ENCODE measurements around the gene PSMG3.

PSMG3 gene

DNA sequence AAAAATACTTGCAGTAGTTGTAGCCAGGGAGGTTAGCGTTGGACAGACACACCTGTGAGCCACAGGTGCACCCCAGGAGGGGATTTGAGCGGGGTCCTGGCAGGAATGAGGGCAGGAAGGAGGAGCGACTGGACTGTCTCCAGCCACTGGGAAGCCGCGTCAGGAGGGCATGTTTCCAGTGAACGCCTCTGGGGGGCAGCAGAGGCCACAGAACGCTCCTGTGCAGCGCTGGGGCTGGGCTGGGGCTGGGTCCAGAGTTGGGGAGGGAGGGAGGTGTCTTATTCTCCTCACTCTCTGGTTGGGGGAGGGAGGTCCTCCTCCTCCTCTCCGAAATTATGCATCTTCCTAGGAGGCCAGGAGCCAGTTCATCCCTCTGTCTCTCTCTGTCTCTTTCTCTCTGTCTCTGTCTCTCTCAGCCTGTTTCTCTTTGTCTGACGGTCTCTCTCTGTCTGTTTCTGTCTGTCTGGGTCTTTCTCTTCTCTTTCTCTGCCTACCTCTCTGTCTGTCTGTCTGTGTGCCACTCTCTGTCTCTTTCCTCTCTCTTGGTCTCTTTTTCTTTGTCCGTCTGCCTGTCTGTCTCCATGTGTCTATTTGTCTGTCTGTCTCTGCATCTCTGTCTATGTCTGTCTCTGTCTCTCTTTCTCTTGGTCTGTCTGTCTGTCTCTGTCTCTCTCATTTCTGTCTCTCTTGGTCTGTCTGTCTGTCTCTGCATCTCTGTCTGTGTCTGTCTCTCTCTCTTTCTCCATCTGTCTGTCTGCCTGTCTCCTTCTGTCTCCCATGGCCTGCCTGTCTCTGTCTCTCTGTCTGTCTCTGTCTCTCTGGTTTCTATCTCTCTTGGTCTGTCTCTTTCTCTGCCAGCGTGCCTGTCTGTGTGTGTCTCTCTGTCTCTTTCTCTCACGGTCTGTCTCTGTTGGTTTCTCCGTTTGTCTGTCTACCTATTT, 9.9 kb upstream of the PSMG3 start:
- DNase-seq (ENCODE audit: low spot score): peak; percentile 69

DNA sequence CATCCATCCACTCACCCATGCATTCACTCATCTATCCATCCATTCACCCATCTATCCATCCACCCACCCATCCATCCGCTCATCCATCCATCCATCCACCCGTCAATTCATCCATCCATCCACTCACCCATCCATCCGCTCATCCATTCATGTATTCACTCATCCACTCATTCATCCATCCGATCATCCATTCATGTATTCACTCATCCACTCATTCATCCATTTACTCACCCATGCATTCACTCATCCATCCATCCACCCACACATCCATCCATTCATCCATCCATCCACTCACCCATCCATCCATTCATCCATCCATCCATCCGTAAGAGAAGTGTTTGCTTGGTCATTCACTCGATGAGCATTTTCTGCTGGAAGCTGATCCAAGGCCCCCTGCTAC, 8.7 kb upstream of the PSMG3 start:
- no peak for DNase-seq (ENCODE audit: low spot score)

DNA sequence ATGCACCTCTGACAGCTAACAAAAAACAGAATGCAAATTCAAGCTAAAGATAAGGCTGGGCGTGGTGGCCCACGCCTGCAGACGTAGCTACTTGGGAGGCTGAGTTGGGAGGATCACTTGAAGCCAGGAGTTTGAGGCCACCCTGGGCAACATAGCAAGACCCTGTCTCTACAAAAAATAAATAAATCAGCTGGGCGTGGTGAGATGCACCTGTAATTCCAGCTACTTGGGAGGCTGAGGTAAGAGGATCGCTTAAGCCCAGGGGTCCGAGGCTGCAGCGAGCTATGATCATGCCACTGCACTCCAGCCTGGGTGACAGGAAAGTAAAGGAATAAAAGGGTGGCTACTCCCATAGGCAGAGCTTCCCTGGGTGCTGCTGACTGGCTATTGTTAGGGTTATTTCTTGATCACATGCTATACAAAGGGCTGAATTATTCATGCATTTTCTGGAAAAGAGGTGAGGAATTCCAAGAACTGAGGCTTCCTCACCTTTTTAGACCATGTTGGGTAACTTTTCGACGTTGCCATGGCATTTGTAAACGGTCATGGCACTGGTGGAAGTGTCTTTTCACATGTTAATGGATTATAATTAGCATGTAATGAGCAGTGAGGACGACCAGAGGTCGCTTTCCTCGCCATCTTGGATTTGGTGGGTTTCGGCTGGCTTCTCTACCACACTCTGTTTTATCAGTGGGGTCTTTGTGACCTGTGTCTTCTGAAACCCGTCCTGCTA, 6.9 kb upstream of the PSMG3 start:
- no peak for DNase-seq (ENCODE audit: low spot score)

DNA sequence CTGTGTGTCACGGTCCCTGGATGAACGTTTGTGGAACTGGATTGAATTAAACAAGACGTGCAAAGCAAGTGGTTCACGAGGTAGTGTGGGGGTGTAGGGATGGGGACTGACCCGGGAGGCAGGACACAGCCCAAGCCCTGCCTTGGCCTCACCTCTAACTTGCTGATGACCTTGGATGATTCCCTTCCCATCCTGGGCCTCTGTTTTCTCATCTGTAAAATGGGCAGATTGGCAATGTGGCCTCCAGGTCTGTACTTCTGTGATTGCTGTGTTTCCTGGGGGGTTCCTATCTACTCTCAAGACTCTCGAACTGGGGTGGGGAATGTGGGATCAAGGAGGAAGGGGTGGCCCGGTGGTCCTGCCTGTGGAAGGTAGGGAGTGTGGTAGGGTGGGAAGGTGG, 6.0 kb upstream of the PSMG3 start:
- DNase-seq (ENCODE audit: low spot score): no peak

DNA sequence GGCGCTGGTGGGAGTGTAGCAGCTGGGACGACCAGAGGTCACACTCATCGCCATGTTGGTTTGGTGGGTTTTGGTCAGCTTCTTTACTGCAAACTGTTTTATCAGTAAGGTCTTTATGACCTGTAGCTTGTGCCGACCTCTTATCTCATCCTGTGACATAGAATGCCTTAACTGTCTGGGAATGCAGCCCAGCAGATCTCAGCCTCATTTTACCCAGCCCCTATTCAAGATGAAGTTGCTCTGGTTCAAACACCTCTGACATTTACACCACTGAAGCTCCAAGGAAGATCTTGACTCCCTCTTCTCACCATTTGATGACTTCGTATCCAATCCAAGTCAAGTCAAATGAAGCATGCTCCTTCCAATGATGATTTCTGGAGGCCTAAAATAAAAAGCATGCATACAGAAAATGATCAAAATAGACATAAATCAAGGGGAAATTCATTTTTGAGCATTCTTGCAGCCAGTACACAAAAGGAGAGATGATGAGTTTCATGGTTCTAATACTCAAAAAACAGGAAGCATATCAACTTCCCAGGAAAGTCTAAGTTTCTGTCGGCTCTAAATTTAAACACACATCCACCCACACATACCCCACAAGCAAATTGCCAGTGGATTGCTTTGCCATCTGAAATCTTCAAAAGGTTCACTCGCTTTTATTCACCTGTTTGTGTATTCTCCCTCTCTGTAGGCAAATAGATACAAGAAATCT, 2.4 kb upstream of the PSMG3 start:
- DNase-seq (ENCODE audit: low spot score): no peak

DNA sequence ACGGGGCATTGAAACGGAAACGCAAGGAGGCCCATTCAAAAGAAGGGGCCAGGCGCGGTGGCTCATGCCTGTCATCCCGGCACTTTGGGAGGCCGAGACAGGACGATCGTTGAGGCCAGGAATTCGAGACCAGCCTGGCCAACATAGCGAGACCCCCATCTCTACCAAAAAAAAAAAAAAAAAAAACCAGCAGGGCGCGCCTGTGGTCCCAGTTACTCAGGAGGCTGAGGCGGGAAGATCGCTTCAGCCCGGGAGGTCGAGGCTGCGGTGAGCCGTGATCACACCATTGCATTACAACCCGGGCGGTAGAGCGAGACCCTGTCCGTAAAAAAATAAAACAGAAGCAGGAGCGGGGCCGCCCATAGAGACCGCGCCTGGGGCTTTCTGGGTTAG, 396 bp downstream of the PSMG3 start:
- no peak for DNase-seq (ENCODE audit: low spot score)

DNA sequence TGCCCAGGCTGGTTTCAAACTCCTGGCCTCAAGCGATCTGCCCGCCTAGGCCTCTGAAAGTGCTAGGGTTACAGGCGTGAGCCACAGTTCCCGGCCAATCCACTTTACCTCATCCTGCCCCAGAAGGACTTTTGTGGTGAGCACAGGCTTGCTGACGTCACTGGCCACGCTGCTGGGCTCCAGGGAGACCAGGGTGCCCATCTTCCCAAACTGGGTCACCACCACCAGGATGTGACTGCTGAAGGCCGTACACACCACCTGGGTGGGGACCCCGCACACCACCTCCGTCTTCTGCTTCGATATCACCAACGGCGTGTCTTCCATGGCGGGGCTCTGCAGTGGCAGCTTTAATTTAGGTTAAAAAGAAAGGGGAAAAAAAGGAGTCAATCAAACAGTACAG, 816 bp downstream of the PSMG3 start:
- DNase-seq (ENCODE audit: low spot score): peak; percentile 71

DNA sequence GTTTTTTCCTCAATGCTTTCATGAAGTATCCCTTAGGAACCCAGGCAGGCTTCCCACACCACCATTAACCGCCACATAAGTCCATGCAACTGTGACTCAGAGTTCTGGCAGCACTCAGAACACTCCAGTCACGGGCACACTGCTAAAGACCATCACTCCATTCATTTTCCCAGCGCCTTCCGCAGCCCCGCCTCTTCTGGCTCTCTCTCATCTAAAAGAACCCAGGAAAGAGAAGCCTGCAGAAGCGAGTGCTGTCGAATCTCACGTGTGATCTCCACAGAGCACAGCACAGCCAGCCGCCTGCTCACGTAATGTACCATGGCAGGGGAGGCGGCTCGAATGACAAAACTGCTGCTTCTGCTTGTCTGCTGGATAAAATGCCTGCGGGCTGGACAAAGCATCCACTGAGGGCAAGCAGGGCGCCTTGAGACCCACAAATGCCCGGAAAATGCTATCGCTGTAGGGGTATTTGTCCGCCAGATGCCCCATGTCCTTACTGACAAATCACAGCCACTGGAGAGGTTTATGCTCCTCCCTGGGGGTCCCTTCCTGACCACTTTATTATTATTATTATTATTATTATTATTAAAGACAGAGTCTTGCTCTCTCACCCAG, 1.8 kb downstream of the PSMG3 start:
- DNase-seq (ENCODE audit: low spot score): no peak

DNA sequence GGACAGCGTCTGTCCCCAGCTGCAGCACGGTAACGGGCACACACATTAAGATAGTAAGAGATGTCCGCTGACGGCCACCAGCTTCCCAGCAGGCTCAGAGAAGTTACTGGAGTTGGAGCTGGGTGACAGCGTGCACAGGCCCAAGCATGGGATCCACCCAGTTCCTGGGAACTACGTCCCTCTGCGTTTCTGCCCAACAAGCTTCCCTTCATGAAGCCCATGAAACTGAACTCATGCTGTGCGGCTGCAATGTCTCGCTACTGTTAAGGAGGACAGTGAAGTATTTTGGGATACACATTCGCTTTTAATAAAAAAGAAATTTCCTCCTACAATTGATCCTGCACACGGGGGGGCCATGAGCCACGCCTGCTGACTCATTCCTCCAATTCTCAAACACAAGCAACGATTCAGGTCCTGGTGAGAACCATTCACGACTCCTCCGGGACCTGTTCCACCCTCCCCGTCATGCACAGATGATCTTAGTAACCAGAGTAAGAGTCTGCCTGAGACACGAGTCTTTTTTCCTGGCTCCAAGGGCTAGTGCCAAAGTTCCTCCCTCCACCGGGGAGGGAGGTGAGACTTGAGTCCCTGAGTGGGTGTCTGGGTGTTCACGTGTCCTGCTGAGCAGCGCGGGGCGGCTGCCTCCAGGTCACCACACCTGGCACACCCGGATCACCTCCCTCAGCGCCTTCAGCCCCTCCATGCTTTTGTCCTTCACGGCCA, 2.6 kb downstream of the PSMG3 start:
- DNase-seq (ENCODE audit: low spot score): peak; percentile 22

DNA sequence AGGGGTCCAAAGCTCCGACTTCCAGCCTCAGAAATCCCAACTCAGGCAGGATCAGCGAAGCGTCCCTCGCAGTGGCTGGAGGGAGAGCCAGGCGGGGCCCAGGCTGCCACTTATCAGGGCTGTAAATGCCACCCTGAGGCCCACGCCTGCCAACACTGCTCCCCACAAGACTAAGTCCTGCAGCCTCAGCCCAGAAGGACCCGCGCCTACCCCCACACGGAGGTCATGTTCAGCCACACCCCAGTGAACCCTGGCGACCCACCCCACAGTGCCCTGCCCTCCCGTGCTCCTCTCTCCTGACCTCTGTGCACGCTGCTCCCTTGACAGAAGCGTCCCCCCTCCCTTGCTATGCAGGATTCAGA, 3.2 kb downstream of the PSMG3 start:
- DNase-seq (ENCODE audit: low spot score): no peak

DNA sequence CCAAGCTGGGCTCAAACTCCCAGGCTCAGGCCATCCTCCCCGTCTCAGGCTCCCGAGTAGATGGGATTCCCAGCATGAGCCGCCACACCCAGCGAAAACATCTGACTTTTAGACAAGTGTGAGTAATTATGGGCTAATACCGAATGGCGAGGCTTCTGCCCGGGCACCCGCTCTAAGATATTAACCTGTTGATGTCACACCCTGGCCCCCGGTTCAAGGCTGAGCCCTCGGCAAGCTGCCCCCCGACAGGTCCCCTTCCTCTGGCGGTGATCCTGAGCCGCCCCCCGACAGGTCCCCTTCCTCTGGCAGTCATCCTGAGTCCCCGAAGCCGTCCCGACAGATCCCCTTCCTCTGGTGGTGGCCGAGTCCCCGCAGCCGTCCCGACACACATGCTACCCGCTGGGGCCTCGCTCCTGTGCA, 5.2 kb downstream of the PSMG3 start:
- no peak for DNase-seq (ENCODE audit: low spot score)

DNA sequence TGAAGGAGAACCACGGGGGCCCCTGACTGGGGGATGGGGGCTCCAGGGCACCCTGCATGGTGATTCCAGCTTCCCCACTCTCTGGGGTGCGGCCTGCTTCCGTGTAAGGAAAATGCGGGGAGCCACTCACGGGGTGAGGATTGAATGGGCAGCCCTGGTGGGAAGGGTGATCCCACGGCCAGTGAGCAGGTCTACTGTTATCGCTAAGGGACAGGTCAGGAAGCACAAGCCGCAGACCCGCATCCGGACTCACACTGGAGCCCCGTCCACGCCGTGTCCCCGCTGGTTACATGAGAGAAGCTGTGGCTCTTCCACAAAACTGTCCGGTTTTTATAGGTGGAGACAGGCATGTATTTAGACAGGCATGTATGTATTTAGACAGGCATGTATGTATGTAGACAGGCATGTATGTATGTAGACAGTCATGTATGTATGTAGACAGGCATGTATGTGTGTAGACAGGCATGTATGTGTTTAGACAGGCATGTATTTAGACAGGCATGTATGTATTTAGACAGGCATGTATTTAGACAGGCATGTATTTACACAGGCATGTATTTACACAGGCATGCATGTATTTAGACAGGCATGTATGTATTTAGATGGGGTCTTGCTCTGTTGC, 5.7 kb downstream of the PSMG3 start:
- no peak for DNase-seq (ENCODE audit: low spot score)

DNA sequence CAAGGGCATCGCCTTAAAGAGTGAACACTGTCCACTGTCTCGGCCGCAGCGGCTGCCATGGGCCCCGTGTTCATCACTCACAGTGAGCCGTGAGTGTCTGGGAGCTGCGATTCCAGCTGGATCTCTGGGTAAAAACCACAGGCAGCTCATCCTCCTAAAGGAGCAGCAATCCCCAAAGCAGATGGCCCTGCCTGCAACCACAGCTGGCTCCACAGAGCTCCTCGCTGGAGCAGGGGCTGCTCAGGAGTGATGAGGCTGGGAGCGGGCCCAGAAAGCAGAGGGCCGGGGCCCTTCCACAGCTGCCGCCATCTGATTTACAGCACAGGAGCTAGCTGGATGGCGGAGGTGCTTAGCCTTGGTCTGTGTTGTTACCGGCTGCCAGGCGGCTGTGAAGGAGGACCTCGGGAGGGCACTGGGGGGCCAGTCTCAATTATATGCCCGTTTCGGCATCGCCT, 7.2 kb downstream of the PSMG3 start:
- no peak for DNase-seq (ENCODE audit: low spot score)

DNA sequence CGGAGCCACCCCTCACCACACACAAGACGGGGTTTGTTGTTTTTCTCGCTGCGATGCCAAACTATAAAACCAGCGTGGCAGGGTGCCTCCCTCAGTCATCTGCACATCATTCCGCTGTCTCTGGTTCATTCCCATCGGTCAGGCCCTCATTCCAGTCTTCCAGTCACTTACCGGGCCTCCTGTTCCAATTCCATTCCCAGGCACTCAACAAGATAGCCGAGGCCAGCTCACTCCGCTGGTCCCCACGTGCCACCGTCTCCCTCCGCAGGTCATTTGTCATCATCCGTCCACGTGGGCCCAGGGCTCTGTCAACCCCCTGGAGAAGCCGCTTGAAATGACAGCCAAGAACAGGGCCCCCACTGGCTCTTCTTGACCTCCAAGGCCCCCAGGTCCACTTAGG, 7.7 kb downstream of the PSMG3 start:
- no peak for DNase-seq (ENCODE audit: low spot score)

DNA sequence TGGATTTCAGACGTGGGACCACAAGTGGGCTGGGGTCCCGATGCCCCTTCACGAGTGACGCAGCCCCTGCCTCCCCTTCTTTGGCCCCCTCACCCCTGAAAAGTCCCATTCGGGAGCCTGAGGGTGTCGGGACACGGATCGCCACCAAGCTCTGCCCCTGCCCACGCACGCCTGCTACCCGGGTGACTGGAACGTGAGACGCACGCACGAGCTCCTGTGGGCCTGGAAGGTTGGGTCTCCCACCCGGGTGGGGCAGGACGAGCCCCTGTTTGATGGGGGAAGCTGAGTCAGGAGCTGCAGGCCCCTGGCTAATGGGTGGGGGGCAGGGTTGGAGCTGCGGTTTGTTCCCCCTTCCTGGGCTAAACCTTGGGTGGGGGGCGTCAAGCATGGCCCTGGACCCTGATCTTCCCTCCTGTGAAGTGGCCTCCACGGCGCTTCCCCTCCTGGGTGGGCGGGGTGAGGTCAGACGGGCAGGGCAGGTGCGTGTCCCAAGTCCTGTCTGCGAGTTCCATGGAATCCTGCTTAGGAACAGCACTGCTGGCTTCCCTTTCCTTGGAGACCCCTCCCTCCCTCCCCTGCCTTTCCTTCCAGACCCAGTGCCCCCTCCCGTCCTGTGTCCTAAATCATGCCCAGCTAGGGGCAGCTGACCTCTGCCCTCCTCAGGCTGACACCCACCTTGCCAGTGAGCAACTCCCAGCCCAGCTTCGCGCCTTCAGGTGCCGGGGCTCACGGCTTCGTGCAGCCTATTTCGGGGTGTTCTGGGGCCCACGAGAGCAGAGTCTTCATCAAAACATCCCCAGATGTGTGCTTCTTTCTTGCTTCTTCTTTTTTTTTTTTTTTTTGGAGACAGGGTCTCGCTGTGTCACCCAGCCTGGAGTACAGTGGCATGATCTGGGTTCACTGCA, 8.5 kb downstream of the PSMG3 start:
- no peak for DNase-seq (ENCODE audit: low spot score)

DNA sequence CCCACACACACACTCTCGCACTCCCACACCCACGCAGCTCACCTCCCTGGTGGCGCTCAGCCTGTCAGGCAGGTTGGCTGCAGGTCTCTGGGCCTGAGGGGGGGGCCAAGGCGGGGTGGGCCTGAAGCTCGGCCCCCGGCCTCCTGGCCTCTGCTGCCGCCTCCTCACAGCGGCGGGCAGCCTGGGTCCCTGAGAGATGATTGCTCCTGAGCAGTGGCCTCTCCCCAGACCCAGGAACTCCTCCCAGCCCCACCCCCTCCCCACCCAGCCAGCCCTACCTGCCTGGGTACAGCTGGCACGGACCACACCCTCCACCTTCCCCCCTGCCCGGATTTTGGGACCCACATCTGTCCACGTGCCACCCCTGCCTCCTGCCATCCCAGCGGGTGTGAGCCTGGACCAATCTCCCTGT, 9.2 kb downstream of the PSMG3 start:
- DNase-seq (ENCODE audit: low spot score): no peak

DNA sequence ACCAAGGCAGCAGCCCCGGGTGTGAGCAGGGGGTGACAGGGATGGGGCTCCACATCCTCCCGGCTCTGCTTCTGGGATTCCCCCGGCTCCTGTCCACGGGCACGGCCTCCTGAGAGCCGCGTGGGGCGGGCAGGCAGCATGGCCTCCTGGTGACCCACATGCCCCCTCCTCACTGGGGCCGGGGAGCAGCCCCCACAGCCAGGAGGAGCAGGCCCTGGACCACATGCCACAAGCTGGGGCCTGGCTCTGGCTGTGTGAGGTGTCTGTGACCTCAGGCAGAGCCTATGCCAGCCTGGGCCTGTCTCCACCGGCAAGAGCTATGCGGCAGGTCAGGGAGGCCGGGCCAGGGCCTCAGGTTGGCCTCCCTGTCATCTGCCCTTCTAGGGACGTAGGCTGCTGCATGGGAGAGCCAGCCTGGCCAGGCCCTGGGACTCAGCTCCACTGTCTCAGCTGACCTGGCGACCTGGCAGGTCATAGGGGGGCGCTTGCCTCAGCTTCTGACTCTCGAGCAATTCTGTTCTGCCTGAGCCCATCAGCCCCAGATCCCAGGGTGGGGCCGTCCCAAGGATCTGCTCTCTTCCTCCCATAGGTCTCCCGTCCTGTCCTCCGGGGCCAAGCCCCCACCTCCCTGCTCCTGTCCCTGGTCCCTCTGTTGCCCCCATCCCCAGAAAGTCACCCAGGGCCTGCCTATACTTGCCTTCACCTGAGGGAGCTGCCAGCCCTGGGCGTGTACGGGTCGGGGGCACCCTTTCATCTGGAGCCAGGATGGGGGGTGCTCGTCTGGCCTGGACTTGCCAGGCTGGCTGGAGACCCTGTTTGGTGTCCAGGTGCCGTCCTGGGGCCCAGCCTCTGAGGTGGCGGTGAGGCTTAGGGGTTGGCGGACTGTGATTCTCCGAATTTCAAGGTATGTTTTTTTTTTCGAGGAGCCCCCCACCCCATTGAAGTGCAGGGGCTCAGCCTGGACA, 9.9 kb downstream of the PSMG3 start:
- no peak for DNase-seq (ENCODE audit: low spot score)

DNA sequence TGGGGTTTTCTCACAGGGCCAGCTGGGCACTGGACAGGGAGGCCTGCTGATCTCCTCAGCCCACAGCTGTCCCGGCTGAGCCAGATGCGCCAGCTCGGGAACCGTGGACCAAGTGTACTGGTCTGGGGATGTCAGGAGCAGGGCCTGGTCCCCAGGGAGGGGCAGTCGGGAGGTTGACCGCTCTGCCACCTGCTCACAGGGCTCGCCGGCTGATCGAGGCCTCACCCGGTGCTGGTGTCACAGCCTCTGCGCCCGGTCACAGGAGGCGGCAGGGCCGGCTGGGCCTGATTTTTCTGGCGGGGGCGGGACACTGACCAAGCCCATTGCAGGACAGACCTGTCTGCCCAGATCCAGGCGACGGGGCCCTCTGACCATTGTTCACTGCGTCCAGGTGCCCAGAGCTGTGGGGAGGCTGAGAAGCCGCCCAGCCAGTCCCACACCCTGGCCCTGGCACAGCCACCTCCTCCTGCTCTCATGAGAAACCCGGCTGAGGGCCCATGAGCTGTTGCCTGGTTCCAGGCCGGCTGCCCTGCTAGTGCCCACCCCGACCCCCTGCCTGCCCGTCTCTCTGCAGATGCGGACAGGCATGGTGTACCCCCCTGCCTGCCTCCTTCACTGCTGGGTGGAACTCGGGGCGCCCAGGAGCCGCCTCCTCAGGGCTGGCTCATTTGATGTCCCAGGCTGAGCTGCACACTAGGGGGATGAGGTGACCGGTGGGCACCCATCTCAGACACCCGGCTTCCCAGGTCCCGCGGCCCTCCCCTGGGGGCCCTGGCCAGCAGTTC, 10.8 kb downstream of the PSMG3 start:
- no peak for DNase-seq (ENCODE audit: low spot score)

Measured in LoVo (cell line).